A549 treated with DMSO at 1 μM for 4 hours (cell line): ENCODE results near the gene SRRM3. TPM values are rescaled to one million over a fixed set of nuclear protein-coding genes. Genes with fewer than 3 reads are reported as not detected.

Experiments used
- total RNA-seq: library from RNA; stranded (reverse); fragments of 200-300 nt; extraction: Qiagen RNA extraction; gene quantifications from 5 replicates; pipeline ENCODE4 v1.2.3, GENCODE V29; 2022; ENCODE audit warnings: low read depth

Gene SRRM3
- total RNA-seq, result 5.9 to 8.0 TPM (median 6.7 TPM) in 5 replicates

DNA sequence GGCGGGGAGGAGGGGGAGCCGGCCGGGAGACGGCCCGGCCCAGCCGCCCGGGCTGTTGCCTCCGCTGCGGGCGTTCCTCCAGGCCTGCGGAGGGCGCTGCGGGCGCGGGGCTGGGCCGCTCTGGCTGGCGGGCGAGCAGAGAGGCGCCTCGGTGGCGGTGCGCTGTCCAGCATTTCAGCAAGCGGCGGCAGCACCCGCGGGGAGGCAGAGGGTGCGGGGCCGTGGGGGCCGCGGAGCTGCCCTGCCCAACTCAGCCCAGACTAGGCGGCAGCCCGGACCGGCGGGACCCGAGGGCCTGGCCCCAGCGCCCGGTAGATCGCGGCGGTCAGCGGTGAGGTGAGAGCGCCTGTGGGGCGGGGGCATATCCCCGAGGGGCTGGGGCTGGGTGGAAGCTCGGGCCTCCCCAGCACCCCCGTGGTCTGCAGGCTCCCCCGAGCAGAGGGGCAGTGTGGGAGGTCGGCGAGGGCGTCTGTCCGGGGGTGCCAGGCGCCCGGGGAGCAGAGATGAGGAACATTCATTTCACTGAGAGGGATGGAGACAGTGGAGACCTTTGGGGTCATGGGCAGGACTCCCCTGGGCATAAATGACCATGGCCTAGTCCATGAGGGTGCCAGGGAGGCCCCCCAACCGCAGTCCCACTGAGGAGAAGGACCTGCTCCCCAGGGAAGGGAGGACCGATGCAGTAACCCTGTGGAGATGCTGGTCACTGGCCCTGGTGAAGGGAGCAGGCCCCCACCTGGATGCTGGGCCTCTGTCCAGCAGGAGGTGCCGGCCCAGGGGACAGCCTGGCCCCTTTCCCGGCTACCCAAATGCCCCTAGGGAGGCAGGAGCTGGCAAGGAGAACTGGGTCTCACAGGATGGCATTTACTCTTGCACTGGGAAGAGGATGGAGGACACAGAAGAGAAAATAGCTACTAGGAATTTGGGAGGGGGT, at the start of gene SRRM3:
Gene SRRM3 (plus strand): TSS at position 165 of the 934 bp plus-strand sequence. CDS start 33,171 bp downstream, outside the sequence.

DNA sequence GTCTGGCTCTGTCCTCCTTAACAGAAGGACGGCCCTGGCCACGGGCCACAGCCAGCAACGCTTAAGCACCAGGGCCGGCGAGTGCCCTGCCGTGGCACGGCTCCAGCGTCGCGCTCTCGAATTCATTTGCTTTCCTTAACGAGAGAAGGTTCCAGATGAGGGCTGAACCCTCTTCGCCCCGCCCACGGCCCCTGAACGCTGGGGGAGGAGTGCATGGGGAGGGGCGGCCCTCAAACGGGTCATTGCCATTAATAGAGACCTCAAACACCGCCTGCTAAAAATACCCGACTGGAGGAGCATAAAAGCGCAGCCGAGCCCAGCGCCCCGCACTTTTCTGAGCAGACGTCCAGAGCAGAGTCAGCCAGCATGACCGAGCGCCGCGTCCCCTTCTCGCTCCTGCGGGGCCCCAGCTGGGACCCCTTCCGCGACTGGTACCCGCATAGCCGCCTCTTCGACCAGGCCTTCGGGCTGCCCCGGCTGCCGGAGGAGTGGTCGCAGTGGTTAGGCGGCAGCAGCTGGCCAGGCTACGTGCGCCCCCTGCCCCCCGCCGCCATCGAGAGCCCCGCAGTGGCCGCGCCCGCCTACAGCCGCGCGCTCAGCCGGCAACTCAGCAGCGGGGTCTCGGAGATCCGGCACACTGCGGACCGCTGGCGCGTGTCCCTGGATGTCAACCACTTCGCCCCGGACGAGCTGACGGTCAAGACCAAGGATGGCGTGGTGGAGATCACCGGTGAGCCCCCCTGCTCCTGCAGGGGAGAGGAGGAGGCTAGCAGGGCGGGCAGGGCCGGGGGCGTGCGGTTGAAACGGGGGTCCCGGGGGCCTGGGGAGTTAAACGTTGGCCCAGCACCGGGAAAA, 100.9 kb downstream of the SRRM3 start, which contains the start of gene HSPB1:
Gene HSPB1 (plus strand): TSS at position 327 of the 855 bp plus-strand sequence. CDS start 40 bp downstream, at position 367.

Other genes with a start within 250 kb of the SRRM3 start
- 39.6 to 42.6 TPM (median 39.9 TPM) in 5 replicates for gene TMEM120A, start 207.3 kb upstream of the SRRM3 start, total RNA-seq
- 38.8 to 42.5 TPM (median 40.4 TPM) in 5 replicates for gene STYXL1, start 153.9 kb upstream of the SRRM3 start, total RNA-seq
- gene MDH2, start 153.8 kb upstream of the SRRM3 start, total RNA-seq, result 325 to 399 TPM (median 370 TPM) in 5 replicates
- gene HSPB1, start 100.8 kb downstream of the SRRM3 start, total RNA-seq, result 667 to 1,061 TPM (median 898 TPM) in 5 replicates
- 239 to 276 TPM (median 250 TPM) in 5 replicates for gene YWHAG, start 157.1 kb downstream of the SRRM3 start, total RNA-seq
- gene SSC4D, start 207.8 kb downstream of the SRRM3 start, total RNA-seq, result 0.96 to 1.4 TPM (median 1.2 TPM) in 5 replicates
- gene ZP3, start 223.1 kb downstream of the SRRM3 start, total RNA-seq, result 17.1 to 22.9 TPM (median 17.7 TPM) in 5 replicates